ENCODE results near the gene LOXL1. TPM values are rescaled to one million over a fixed set of nuclear protein-coding genes. Genes with fewer than 3 reads are reported as not detected.

Gene LOXL1
- total and polyA plus RNA-seq, 2 of the 13 experiments (the other 11 are each of a cell fraction or from before 2014, with no cell fraction given), result 0.51 to 1.3 TPM

DNA sequence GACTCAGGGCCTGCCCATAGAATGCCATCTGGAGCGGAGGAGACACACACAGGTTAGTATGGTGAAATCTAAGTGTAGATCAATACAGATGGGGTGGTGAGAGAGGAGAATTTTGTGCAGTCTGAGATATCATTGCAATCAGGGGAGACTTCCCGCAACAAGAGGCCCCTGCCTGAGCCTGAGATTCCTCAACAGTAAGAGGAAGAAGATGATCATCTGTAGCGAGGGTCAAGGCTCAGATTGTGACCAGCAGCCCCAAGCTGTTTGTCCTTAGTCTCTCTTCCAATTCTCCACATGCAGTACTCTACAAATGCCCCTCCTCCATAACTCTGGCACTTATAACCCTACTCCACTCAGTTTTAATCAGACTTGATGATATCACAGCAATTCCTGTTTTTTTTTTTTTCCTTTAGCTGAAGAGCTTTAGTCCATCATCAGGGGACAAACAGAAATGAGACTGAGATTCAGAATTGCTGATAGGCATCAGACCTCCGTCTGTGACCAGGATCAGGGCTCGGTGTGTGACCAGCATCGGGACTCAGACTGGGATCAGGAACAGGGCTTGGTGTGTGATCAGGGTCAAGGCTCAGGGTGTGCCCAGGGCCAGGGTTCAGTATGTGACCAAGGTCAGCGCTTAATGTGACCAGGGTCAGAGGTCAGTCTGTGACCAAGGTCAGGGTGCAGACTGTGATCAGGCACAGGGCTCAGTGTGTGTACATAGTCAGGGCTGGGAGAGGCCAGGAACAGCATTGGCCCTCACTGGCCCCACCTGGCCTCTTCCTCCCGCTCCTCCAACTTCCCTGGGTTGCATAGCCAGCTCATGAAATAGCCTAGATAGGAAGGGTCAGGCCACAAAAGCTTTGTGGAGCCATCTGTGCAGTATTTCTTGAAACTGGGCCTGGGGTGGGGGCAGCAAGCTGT, 14.1 kb downstream of the LOXL1 start (continued):
- TF ChIP-seq PAXIP1 (CRISPR knock-in tag; conservative IDR thresholded peaks at IDR 0.05), result peak; percentile 35; the same call in 1 of the 2 replicates
- TF ChIP-seq ASH2L (IDR thresholded peaks at IDR 0.05; ENCODE audit: insufficient read length, low read depth, low read length), result no peak
- peak; percentile 25 for TF ChIP-seq ZNF18 (CRISPR knock-in tag; IDR thresholded peaks at IDR 0.05; ENCODE audit: insufficient replicate concordance)
- TF ChIP-seq HHEX (CRISPR knock-in tag; IDR thresholded peaks at IDR 0.05), result no peak
- peak; percentile 88 for TF ChIP-seq NR2C2 (CRISPR knock-in tag; IDR thresholded peaks at IDR 0.05; ENCODE audit: borderline replicate concordance)
- peak; percentile 84 for TF ChIP-seq NR2F6 (IDR thresholded peaks at IDR 0.05)
- peak; percentile 84 for TF ChIP-seq NR2F6 (CRISPR knock-in tag; IDR thresholded peaks at IDR 0.05)
- peak; percentile 47; the same call in 1 of the 2 replicates for TF ChIP-seq ARID5B (CRISPR knock-in tag; IDR thresholded peaks at IDR 0.05)
- TF ChIP-seq HNF4G (IDR thresholded peaks at IDR 0.05; ENCODE audit: borderline replicate concordance, low read depth, low read length), result peak; percentile 54; the same call in 1 of the 2 replicates
- TF ChIP-seq HNF4G (CRISPR knock-in tag; IDR thresholded peaks at IDR 0.05; ENCODE audit: borderline replicate concordance, low read depth), result no peak
- TF ChIP-seq, protein P1, sequence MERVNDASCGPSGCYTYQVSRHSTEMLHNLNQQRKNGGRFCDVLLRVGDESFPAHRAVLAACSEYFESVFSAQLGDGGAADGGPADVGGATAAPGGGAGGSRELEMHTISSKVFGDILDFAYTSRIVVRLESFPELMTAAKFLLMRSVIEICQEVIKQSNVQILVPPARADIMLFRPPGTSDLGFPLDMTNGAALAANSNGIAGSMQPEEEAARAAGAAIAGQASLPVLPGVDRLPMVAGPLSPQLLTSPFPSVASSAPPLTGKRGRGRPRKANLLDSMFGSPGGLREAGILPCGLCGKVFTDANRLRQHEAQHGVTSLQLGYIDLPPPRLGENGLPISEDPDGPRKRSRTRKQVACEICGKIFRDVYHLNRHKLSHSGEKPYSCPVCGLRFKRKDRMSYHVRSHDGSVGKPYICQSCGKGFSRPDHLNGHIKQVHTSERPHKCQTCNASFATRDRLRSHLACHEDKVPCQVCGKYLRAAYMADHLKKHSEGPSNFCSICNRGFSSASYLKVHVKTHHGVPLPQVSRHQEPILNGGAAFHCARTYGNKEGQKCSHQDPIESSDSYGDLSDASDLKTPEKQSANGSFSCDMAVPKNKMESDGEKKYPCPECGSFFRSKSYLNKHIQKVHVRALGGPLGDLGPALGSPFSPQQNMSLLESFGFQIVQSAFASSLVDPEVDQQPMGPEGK (CRISPR knock-in tag; IDR thresholded peaks at IDR 0.05), result no peak
- peak; percentile 50; the same call in 1 of the 2 replicates for TF ChIP-seq RXRB (CRISPR knock-in tag; IDR thresholded peaks at IDR 0.05; ENCODE audit: borderline replicate concordance)
- no peak for TF ChIP-seq ZNF460 (CRISPR knock-in tag; IDR thresholded peaks at IDR 0.05; ENCODE audit: borderline replicate concordance)
- peak; percentile 13; the same call in 1 of the 2 replicates for TF ChIP-seq MED1 (CRISPR knock-in tag; IDR thresholded peaks at IDR 0.05)
- TF ChIP-seq ZNF781 (CRISPR knock-in tag; IDR thresholded peaks at IDR 0.05; ENCODE audit: borderline replicate concordance, not compliant biosample characterization), result no peak
- no peak for TF ChIP-seq ZNF543 (CRISPR knock-in tag; IDR thresholded peaks at IDR 0.05)
- TF ChIP-seq ZMYM2 (CRISPR knock-in tag; IDR thresholded peaks at IDR 0.05), result peak; percentile 72
